HepG2 (cell line): Measurements from ENCODE around the gene PPP2R5B. TPM values are rescaled to one million over a fixed set of nuclear protein-coding genes. Genes with fewer than 3 reads are reported as not detected.

Source experiments
- ETV6 ChIP-seq: sonication (generic); formaldehyde crosslinking; conservative IDR thresholded peaks from 2 replicates; pipeline ENCODE4 v1.4.0; 2020; ENCODE audit warnings: missing genetic modification reagents
- HNRNPLL ChIP-seq: fragments of 200-400 bp; formaldehyde crosslinking; IDR thresholded peaks from 2 replicates; pipeline ENCODE4 v1.6.1; 2017; ENCODE audit warnings: mild to moderate bottlenecking, low read depth, low read length; ENCODE audit not compliant: poor library complexity, severe bottlenecking
- KLF6 ChIP-seq: IDR thresholded peaks from 2 replicates; pipeline ENCODE4 v1.8.0; 2016; ENCODE audit warnings: missing biosample characterization, missing genetic modification reagents
- MEIS2 ChIP-seq: sonication (generic); formaldehyde crosslinking; IDR thresholded peaks from 2 replicates; pipeline ENCODE4 v1.9.0; 2021; ENCODE audit warnings: mild to moderate bottlenecking, missing genetic modification reagents
- NCOA5 ChIP-seq: sonication (generic); formaldehyde crosslinking; IDR thresholded peaks from 2 replicates; pipeline ENCODE4 v1.4.0; 2020; ENCODE audit warnings: missing genetic modification reagents
- SALL2 ChIP-seq: sonication (generic); formaldehyde crosslinking; IDR thresholded peaks from 2 replicates; pipeline ENCODE4 v1.8.1; 2023; ENCODE audit warnings: mild to moderate bottlenecking, missing genetic modification reagents, inconsistent platforms
- SRSF4 ChIP-seq: fragments of 200-400 bp; formaldehyde crosslinking; IDR thresholded peaks from one replicate; pipeline ENCODE4 v1.6.1; 2018; ENCODE audit warnings: mild to moderate bottlenecking, low read depth, low read length, moderate library complexity; ENCODE audit not compliant: poor library complexity, severe bottlenecking
- ZNF101 ChIP-seq: sonication (generic); formaldehyde crosslinking; IDR thresholded peaks from 2 replicates; pipeline ENCODE4 v1.4.0; 2020; ENCODE audit warnings: mild to moderate bottlenecking, low read depth, missing genetic modification reagents, borderline replicate concordance
- ZNF138 ChIP-seq: sonication (generic); formaldehyde crosslinking; IDR thresholded peaks from 2 replicates; pipeline ENCODE4 v1.5.0; 2020; ENCODE audit warnings: mild to moderate bottlenecking, low read depth, missing genetic modification reagents
- ZNF251 ChIP-seq: sonication (generic); formaldehyde crosslinking; IDR thresholded peaks from 2 replicates; pipeline ENCODE4 v1.9.0; 2021; ENCODE audit warnings: mild to moderate bottlenecking, missing genetic modification reagents
- ZNF446 ChIP-seq: sonication (generic); formaldehyde crosslinking; IDR thresholded peaks from 2 replicates; pipeline ENCODE4 v1.5.0; 2020; ENCODE audit warnings: mild to moderate bottlenecking, missing genetic modification reagents
- ZNF558 ChIP-seq: sonication (generic); formaldehyde crosslinking; IDR thresholded peaks from 2 replicates; pipeline ENCODE4 v1.9.0; 2022; ENCODE audit warnings: mild to moderate bottlenecking, missing genetic modification reagents, borderline replicate concordance
- ZNF615 ChIP-seq: sonication (generic); formaldehyde crosslinking; IDR thresholded peaks from 2 replicates; pipeline ENCODE4 v1.5.0; 2020; ENCODE audit warnings: mild to moderate bottlenecking, missing genetic modification reagents, borderline replicate concordance
- ZNF761 ChIP-seq: sonication (generic); formaldehyde crosslinking; conservative IDR thresholded peaks from 2 replicates; pipeline ENCODE4 v1.4.0; 2020; ENCODE audit warnings: mild to moderate bottlenecking, missing genetic modification reagents
- ZNF891 ChIP-seq: sonication (generic); formaldehyde crosslinking; IDR thresholded peaks from 2 replicates; pipeline ENCODE4 v1.5.0; 2020; ENCODE audit warnings: mild to moderate bottlenecking, missing genetic modification reagents
- ZSCAN31 ChIP-seq: sonication (generic); formaldehyde crosslinking; IDR thresholded peaks from 2 replicates; pipeline ENCODE4 v1.5.0; 2020; ENCODE audit warnings: low read depth, mild to moderate bottlenecking, missing genetic modification reagents
- polyA plus RNA-seq, 8 experiments: library from polyadenylated mRNA; depleted of rRNA in 3 of 8; stranded (reverse) in 7 of 8; unstranded in 1 of 8; fragments of >200 nt; fragmentation: Illumina TruSeq in 4 of 8; extraction: Trizol in 4 of 8; gene quantifications; 2 replicates each; pipeline versions ENCODE4 v1.2.1 to v1.2.3, GENCODE V29; 2011 to 2016; ENCODE audit warnings: low read depth in 4 of 8, missing spikeins in 1 of 8, mixed read lengths in 1 of 8; ENCODE audit not compliant: insufficient read depth in 1 of 8
- total RNA-seq, 5 experiments: library from RNA; depleted of rRNA; stranded (reverse); fragments of >200 nt; fragmentation: Illumina TruSeq; extraction: Trizol; gene quantifications; 2 replicates each; pipeline ENCODE4 v1.2.3, GENCODE V29; 2016; ENCODE audit warnings: low read depth in 1 of 5
- TF ChIP-seq, protein P1 (sequence below): sonication (generic); formaldehyde crosslinking; IDR thresholded peaks from 2 replicates; pipeline ENCODE4 v1.4.0; 2020; ENCODE audit warnings: missing genetic modification reagents, borderline replicate concordance
- TF ChIP-seq, protein P2 (sequence below): IDR thresholded peaks from 2 replicates; pipeline ENCODE4 v1.6.1; 2018; ENCODE audit warnings: missing genetic modification reagents
- TF ChIP-seq, protein P3 (sequence below): sonication (generic); formaldehyde crosslinking; IDR thresholded peaks from 2 replicates; pipeline ENCODE4 v1.5.0; 2020; ENCODE audit warnings: missing genetic modification reagents
- TF ChIP-seq, protein P4 (sequence below): IDR thresholded peaks from 2 replicates; pipeline ENCODE4 v1.6.1; 2018; ENCODE audit warnings: missing genetic modification reagents, mild to moderate bottlenecking, missing compliant biosample characterization
- TF ChIP-seq, protein P5 (sequence below): sonication (generic); formaldehyde crosslinking; IDR thresholded peaks from 2 replicates; pipeline ENCODE4 v1.8.1; 2023; ENCODE audit warnings: missing genetic modification reagents, mild to moderate bottlenecking, borderline replicate concordance

PPP2R5B gene
- total and polyA plus RNA-seq, 2 of the 13 experiments (the other 11 are each of a cell fraction or from before 2014, with no cell fraction given) = 2.3 to 8.3 TPM

DNA sequence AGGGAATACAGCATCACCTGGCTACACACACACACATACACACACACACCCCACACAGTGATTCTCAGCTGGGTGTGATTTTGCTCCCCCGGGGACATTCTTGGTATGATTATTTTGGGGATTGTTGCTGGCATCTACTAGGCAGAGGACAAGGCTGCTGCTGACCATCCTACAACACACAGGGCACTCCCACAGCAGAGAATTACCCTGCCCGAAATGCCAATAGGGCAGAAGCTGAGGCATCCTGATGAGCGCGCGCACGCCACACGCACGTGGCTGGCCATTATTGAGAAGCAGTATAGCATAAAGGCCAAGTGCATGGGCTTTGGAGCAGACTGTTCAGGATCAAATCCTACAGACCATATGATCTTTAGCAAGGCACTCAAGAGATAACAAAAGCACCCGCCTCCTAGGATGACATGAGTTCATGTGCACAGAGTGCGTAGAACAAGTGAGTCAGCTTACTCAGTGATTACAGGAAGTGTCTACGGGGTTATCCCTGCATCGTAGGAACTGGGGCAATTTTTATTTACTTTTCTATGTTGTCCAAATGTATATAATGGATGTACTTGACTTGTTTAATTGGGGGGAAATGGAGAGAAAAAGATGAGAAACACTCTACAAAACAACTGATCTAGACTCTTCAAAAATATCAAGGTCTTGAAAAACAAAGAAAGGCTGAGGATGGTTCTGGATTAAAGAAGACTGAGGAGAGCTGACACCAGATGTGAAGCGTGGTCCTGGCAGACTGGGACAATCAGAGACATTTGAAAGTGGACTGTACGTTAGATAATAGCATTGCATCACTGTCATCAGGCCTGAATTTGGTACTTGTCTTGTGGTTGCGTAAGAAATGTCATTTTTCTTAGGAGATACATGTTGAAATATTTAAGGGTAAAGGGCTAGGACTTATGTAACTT lies 38.9 kb upstream of the PPP2R5B start (continued):
- TF ChIP-seq, protein P1, sequence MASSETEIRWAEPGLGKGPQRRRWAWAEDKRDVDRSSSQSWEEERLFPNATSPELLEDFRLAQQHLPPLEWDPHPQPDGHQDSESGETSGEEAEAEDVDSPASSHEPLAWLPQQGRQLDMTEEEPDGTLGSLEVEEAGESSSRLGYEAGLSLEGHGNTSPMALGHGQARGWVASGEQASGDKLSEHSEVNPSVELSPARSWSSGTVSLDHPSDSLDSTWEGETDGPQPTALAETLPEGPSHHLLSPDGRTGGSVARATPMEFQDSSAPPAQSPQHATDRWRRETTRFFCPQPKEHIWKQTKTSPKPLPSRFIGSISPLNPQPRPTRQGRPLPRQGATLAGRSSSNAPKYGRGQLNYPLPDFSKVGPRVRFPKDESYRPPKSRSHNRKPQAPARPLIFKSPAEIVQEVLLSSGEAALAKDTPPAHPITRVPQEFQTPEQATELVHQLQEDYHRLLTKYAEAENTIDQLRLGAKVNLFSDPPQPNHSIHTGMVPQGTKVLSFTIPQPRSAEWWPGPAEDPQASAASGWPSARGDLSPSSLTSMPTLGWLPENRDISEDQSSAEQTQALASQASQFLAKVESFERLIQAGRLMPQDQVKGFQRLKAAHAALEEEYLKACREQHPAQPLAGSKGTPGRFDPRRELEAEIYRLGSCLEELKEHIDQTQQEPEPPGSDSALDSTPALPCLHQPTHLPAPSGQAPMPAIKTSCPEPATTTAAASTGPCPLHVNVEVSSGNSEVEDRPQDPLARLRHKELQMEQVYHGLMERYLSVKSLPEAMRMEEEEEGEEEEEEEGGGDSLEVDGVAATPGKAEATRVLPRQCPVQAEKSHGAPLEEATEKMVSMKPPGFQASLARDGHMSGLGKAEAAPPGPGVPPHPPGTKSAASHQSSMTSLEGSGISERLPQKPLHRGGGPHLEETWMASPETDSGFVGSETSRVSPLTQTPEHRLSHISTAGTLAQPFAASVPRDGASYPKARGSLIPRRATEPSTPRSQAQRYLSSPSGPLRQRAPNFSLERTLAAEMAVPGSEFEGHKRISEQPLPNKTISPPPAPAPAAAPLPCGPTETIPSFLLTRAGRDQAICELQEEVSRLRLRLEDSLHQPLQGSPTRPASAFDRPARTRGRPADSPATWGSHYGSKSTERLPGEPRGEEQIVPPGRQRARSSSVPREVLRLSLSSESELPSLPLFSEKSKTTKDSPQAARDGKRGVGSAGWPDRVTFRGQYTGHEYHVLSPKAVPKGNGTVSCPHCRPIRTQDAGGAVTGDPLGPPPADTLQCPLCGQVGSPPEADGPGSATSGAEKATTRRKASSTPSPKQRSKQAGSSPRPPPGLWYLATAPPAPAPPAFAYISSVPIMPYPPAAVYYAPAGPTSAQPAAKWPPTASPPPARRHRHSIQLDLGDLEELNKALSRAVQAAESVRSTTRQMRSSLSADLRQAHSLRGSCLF (CRISPR knock-in tag) = no peak
- TF ChIP-seq, protein P2, sequence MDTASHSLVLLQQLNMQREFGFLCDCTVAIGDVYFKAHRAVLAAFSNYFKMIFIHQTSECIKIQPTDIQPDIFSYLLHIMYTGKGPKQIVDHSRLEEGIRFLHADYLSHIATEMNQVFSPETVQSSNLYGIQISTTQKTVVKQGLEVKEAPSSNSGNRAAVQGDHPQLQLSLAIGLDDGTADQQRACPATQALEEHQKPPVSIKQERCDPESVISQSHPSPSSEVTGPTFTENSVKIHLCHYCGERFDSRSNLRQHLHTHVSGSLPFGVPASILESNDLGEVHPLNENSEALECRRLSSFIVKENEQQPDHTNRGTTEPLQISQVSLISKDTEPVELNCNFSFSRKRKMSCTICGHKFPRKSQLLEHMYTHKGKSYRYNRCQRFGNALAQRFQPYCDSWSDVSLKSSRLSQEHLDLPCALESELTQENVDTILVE = peak; percentile 19; the same call in 1 of the 2 replicates
- no peak for TF ChIP-seq ZNF761 (CRISPR knock-in tag)
- TF ChIP-seq ZNF101 (CRISPR knock-in tag) = no peak
- TF ChIP-seq ETV6 (CRISPR knock-in tag) = no peak
- TF ChIP-seq, protein P3, sequence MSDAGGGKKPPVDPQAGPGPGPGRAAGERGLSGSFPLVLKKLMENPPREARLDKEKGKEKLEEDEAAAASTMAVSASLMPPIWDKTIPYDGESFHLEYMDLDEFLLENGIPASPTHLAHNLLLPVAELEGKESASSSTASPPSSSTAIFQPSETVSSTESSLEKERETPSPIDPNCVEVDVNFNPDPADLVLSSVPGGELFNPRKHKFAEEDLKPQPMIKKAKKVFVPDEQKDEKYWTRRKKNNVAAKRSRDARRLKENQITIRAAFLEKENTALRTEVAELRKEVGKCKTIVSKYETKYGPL (CRISPR knock-in tag) = peak; percentile 69; the same call in 1 of the 2 replicates
- TF ChIP-seq ZNF251 = no peak
- no peak for TF ChIP-seq HNRNPLL
- TF ChIP-seq ZNF138 (CRISPR knock-in tag) = no peak
- TF ChIP-seq ZNF891 (CRISPR knock-in tag) = no peak
- TF ChIP-seq, protein P4, sequence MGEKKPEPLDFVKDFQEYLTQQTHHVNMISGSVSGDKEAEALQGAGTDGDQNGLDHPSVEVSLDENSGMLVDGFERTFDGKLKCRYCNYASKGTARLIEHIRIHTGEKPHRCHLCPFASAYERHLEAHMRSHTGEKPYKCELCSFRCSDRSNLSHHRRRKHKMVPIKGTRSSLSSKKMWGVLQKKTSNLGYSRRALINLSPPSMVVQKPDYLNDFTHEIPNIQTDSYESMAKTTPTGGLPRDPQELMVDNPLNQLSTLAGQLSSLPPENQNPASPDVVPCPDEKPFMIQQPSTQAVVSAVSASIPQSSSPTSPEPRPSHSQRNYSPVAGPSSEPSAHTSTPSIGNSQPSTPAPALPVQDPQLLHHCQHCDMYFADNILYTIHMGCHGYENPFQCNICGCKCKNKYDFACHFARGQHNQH (CRISPR knock-in tag) = no peak
- TF ChIP-seq, protein P5, sequence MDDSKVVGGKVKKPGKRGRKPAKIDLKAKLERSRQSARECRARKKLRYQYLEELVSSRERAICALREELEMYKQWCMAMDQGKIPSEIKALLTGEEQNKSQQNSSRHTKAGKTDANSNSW = no peak
- no peak for TF ChIP-seq ZSCAN31 (CRISPR knock-in tag)
- TF ChIP-seq SALL2 (CRISPR knock-in tag) = no peak
- TF ChIP-seq ZNF446 = no peak
- TF ChIP-seq KLF6 (CRISPR knock-in tag) = no peak
- no peak for TF ChIP-seq ZNF558 (CRISPR knock-in tag)
- no peak for TF ChIP-seq SRSF4
- peak; percentile 25; the same call in 1 of the 2 replicates for TF ChIP-seq MEIS2
- no peak for TF ChIP-seq ZNF615
- TF ChIP-seq NCOA5 (CRISPR knock-in tag) = no peak
